ENCODE results near the gene CCDC40.

The CCDC40 gene

DNA sequence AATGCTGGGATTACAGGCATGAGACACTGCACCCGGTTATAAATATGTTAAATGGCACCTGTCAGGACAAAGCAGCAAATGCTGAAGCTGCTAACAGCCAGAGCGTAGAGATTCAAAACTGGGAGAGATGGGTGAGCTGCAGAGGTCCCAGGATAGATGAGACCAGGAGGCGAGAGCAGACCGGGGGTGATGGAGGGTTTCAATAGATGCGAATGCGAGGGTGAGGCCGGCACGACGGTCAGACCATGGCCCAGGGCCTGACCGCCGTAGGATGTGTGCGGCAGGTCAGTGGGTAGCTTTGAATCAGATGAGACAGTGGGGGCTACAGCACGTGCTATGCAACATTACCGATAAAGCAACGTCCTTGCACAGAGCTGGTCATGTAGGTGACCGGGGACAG lies 14.3 kb downstream of the CCDC40 start:
- no peak for DNase-seq

DNA sequence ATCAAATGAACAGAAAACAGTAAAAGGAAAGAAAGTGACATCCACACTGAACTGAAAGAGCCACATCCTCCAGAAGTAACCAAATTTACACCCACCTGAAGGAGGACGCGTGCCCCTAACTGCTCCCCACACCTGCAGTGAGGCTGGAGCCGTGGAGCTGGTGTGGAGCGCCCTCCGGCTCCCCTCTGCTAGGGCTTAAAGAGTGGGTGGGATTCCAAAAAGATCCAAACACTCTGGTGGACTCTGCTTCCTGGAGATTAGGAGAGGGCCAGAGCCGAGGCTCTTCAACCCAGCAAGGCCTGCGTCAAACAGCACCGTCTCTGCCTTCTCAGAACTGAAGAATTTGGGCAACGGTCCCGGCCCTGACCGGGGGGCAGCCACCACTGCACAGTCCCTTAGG lies 15.2 kb downstream of the CCDC40 start:
- no peak for DNase-seq

DNA sequence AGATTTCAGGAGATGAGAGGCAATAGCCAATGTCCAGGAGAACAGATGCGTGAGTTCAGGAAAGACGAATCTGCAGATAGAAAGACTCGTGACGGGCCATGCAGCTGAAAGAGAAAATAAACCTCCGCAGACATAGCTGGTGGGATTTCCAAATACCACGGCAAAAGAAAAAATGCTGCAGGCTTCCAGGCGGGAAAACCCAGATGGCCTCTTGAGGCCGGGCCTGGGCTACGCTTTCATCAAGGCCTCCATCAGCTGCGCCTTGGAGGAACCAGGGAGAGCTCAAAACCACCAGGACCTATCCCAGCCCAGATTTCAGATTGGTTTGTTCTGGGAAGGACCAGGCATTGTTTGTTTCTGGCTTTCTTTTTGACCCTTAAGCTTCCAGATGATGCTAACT lies 16.7 kb downstream of the CCDC40 start:
- no peak for DNase-seq

DNA sequence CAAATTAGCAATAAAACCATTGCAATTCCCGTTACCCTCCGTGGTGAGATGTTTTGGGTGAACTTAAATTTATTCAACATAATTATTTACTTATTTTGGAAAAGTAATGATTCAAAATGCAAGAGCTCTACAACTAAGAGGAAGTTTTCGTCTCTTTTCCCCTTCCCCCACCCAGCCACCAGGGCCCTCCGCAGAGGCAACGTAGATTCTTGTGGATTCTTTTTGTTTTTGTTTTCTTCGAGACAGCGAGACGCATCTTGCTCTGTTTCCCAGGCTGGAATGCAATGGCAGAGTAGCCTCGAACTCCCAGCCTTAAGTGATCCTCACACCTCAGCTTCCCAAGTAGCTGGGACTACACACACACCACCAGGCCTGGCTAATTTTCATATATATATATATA lies 19.2 kb downstream of the CCDC40 start:
- DNase-seq, result no peak

DNA sequence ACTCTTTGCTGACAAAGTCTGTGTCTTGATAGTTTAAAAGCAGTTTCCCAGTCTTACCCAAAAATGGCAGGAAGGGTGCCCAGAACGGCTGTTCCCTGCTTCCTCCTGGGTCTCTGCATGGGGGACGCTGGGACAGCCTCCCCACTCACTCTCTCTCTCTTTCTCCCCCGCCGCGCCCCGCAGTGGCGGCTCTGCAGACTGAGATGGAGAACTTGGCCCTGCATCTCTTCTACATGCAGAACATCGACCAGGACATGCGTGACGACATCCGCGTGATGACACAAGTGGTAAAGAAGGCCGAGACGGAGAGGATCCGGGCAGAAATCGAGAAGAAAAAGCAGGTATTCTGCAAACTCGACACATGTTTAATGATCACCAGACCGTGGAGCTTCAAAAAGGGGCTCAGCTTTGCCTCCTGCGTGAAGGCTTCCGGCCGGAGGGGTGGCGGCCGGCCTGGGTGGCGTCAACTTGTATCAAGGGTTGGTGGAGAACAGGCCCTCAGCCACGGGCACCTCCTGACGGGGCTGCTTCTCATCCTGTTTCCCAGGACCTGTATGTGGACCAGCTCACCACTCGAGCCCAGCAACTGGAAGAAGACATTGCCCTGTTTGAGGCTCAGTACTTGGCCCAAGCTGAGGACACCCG lies 22.0 kb downstream of the CCDC40 start:
- DNase-seq, result no peak

DNA sequence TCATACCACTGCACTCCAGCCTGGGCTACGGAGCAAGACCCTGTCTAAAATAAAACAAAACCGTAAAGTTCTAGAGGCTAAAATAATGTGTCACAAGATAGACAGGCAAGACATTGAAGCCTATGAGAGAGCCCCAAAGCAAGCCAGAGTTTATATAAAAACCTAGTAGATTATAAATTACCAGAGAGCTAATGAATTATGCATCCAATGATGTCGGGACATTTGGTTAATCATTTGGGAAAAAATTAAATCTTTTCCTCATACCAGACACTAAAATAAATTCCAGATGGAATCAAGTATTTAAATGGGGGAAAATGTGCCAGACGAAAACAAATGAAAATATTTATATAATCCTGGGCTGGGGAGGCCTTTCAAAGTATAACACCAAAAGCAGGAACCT lies 24.2 kb downstream of the CCDC40 start:
- DNase-seq, result no peak

DNA sequence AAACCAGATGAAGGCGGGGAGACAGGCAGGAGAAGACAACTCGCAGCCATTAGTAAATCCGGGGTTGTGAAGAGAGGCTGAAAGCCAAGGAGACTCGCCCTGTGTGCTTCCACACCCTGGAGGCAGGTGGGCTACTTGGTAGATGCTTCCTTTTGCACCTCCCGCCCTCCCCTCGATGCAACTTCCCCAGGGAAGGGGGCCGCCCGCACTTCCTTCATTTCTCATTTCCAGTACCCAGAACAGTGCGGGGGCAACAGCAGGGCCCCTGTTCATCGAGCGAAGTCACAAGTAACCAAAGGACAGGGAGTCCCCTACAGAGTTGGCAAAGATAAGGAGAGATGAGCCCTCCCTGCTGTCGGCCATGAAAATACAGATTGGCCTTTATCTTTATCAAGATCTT lies 25.0 kb downstream of the CCDC40 start:
- no peak for DNase-seq

DNA sequence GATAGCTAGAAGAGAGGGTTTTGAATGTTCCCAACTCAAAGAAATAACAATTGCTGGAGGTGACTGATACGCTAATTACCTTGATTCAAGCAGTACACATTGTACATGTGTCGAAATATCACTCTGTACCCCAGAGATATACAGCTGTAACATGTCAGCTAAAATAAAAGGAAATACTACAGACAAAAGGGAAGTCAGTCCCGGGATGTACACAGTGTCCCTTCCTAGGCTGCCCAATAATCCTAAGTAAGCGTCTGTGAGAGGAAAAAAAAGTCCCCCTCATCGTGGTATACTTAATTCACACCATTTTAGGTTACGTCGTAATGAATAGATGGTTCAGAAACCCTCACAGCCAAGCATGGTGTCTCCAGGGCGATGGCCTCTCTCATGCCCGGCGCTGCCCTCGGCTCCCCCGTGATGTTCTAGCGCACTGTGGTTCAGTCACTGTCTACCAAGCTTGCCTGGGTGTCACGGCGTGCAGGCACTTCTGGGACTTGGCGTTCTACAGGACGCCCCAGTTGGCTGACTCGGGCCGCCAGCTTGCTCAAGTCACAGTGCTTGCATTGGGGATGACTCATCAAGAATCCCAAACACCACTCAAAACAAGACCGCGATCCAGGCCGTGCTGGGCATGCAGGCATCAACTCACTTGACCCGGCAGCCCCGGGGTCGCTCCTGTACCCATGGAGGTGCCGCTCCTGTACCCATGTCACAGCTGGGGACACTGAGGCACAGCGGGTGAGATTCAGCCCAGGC lies 27.6 kb downstream of the CCDC40 start:
- no peak for DNase-seq

DNA sequence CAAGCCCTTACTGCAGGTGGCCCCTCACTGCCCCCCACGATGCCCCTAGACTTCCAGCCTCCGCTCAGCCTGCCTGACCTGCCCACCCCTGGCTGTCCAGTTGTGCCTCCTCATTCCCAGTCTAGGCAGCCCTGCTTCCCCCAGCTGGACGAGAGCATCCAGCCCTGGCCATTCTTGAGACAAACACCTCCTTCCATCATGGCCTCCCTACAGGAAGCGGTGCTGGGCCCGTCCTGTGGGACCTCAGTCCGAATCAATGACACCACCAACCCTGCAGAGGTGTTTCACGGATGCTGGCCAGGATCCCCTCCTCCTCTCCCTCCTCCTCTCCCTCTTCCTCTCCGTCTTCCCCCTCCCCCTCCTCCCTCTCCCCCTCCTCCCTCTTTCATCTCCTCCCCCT lies 28.3 kb downstream of the CCDC40 start:
- no peak for DNase-seq

DNA sequence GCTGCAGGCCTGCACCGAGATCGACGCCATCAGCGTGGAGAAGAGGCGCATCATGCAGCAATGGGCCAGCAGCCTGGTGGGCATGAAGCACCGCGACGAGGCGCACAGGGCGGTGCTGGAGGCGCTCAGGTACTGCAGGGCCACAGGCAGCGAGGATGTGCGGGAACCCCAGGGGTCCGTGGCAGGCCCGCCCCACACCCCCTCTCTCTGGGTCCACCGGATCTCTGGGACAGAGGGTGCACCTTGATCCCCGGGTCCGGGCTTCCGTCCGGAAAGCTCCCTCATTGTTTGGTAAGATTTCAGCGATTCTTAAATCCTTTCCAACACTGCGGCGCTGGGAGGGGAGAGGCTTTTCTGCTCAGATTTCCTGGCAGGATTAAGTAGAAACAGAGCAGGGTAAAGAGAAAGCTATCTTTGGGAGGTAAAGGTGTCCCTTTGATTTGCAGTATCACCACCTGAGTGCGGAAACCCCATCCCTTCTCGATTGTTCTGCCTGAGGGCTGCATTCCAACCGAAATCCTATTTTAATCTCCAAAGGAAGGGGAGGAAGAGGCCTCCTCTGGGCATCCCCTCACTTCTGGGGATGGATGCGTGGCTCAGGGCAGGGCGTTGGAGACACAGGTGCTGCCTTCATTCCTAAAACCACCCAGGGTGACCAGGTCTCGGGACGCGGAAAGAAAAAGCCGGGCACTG lies 29.2 kb downstream of the CCDC40 start:
- DNase-seq, result no peak

DNA sequence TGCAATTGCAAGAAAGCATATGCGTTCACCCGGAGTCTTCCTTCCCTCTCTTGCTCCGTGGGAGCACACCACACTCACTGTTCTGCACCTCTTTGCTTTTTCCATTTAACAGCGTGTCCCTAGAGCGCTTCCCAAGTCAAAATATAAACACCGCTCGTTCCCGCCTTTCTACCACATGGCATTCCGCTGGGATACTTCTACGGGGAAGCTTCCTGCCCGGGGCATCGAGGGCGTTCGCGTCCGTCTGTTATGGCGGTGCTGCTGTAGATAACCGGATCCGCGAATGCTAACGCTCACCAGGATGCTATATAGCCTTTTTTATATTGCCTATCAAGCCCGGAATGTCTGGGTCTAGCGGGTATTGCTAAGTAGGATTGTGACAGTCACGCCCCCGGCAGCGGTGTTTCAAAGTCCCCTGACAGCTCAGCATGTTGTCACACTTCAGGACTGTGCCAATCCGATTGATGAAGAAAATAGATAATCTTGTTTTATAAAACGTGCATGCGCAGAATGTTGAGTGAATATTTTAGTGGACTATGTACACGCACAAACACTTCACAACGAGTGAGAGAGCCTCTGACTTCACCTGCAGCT lies 31.0 kb downstream of the CCDC40 start:
- no peak for DNase-seq

DNA sequence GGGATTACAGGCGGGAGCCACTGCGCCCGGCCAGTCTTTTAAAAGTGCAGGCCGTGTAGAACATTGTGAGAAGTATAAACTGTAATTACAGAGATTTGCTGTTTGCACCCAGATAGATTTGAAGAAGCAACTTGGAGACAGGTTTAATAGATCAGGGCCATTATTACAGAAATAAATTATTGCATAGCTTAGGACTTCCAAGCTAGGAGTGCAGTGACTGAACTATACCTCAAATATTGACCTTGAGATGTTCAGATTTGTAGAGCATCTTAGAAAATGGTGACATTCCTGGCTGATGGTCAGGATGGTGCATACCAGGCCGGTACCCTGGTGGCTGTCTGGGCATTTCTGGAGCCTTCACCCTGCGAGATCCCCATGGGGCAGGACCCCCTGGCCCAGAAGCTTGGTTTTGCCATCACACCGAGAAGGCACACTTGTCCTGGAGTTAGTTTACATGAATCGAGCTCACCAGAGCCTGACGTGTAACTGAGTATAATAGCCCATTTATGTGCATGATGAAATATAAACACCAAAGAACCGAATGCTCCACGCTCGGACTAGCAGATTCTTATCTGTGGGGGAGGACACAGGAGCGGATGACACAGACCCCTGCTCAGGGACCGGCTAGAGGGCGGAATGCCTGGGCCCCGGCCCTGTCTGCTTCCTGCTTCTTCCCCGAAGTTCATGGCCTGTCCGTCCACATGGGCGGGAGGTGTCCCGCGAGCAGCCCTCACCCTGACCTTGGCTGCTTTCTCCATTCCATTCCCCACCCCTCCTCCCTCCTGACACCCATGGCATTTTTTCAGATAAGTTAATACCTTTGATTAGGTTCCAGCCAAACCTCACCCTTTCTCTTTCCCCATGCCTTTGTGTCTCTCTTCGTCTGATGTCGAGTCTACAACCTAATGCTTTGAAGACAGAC lies 32.1 kb downstream of the CCDC40 start:
- DNase-seq, result no peak

DNA sequence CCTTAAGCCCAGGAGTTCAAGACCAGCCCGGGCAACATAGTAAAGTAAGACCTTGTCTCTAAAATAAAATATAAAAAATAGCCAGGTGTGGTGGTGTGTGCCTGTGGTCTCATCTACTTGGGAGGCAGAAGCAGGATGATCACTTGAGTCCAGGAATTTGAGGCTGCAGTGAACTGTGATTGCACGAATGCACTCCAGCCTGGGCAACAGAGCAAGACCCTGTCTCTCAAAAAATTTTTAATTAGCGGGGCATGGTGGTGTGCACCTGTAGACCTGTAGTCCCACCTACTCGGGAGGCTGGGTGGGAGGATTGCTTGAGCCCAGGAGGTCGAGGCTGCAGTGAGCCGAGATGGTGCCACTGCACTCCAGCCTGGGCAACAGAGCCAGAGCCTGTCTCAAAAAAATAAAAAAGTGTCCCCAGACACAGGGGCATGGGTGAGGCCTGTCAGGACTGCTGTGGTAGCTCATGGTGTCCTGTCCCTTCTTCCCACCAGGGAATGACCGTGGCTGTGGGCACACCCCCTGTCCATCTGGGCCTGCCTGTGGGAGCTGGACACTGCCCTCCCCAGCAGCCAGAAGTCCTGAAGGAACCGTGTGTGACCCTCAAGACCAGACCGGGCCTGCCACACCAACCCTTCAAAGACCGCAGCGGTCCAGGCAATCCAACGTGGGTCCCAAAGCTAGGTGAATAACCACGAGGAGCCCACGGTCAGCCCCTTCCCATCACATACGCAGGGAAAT lies 34.1 kb downstream of the CCDC40 start:
- DNase-seq, result no peak

DNA sequence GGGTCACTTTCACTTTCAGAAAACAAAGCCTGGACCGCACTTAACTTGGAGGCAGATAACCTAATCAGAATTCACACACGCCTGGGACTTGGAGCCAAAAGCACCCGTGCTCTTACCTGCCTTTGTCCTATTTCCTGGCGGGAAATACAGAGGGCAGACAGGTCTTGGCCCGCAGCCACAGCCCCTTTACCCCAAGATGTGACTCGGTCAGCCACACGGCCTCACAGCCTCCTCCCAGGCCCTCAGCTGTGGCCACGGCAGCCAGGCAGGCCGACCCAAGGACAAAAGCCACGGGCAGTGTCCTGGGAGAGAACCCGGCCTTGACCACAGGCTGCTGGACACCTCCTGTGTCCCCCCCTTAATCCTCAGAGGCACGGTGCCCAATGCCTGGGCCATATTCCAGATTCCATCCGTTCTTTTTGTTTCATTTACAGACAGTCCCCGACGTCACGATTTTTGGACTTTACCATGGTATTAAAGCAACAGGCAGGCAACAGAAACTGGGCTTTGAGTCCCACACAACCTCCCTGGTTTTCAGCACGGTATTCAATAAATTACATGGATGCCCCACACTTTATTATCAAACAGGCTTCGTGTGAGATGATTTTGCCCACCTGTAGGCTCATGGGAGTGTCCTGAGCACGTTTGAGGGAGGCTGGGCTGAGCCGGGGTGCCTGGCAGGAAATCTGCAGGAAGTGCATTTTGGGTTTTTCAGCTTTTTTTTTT lies 34.8 kb downstream of the CCDC40 start:
- no peak for DNase-seq

DNA sequence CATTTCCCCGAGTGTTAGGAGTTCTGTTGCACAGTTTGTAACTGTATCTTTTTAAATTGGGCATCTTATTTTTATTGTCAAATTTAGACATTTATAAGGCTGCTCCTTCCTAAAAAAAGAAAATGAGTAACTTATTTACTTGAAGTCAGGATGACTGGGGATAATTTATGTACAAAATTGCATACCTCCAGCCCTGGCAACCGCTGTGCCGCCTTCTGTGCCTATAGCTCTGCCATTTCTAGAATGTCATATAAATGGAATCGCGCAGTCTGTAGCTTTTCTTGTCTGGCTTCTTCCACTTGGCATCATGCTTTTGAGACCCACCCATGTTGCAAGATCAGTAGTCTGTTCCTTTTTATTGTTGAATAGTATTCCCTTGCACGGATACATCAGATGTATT lies 36.0 kb downstream of the CCDC40 start:
- no peak for DNase-seq

DNA sequence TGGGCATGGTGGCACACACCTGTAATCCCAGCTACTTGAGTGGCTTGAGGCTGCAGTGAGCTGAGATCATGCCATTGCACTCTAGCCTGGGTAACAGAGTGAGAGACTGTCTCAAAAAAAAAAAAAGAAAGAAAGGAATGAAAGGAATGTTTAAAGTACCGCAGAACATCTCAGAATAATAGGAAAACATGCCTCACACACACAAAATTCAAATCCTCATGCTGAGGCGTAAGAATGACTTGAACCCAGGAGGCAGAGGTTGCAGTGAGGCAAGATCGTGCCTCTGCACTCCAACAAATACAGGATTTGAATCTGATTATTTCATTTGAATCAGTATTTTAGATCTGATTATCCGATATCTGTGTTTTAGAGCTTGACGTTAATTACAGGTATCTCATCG lies 43.6 kb downstream of the CCDC40 start:
- DNase-seq, result no peak

DNA sequence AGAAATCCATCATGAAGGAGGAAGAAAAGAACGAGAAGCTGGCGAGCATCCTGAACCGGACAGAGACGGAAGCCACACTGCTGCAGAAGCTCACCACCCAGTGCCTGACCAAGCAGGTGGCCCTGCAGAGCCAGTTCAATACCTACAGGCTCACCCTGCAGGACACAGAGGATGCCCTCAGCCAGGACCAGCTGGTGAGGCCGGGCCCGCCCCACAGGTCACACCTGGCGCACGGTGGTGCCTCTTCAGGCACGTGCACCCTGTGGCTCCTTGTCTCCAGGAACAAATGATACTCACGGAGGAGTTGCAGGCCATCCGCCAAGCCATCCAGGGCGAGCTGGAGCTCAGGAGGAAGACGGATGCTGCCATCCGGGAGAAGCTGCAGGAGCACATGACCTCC lies 45.2 kb downstream of the CCDC40 start:
- no peak for DNase-seq

DNA sequence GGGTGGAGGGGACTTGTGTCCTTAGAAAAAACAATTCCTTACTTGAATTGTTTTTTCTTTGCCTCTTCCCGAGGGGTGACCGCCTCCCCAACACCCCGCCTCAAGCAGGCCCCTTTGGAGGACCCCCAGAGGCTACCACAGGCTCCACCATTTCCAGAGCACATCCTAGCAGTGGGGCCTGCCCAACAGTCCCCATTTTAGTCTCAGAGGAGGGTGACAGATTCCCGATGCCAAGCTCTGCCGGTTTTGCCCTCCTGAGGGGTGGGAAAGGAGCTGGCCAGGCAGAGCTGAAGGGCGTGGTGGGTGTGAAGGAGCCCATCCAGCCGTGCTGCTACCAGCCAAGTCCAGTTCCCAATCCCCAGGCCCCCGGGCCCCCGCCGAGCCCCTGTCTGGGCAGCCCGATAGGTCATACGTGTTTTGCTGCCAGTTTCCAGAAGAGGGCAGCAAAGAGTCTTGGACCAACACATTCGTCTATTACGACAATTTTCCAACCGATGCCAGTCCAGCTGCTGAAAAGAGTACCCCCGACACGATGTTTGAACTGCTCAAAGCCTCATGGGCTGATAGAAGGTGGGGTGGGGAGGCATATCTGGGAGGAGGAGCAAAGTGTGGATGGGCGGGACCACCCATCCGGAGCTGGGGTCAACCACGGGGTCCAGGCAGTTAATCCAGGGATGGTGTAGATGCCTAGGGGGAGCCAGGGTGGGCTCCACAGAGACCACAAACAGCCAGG lies 46.1 kb downstream of the CCDC40 start:
- DNase-seq, result peak; percentile 41

DNA sequence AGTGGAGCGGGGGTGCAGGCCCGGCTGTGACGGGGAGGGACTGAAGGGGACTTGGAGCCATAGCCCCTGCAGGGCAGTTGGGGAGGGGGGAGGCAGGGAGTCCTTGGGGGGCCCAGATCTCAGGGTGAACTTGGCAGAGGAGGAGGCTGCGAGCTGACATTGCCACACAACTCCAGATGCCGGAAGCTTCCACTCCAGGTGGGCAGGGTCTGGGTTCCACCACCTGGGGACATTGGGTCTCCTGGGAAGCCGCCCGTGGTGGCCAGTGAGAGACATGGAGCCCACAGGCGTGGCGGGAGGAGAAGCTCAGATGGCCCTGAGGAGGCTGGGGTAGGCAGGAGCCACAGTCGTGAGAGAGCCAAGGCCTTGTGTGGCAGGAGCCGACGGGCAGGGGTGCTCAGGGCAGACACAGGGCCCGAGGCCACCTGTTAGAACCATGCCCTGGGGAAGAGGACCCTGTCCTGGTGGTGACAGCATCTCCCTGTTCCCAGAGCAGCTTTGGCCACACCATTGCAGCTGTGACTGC lies 46.8 kb downstream of the CCDC40 start:
- DNase-seq, result no peak

DNA sequence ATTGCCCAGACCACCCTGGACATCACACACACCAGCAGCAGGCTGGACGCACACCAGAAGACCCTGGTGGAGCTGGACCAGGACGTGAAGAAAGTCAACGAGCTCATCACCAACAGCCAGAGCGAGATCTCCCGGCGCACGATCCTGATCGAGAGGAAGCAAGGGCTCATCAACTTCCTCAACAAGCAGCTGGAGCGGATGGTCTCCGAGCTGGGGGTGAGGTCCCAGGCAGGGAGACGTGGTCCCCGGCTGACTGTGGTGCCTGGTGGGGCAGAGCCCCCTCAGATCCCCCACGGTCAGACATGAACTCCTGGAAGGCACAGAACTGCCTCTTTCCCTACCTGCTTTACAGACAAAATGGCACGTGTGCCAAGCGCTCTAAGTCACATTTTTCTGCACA lies 48.3 kb downstream of the CCDC40 start:
- no peak for DNase-seq
